HepG2 (cell line): ENCODE results near the gene SMURF1. TPM values are rescaled to one million over a fixed set of nuclear protein-coding genes. Genes with fewer than 3 reads are reported as not detected.

Experiments
- AGO2 ChIP-seq: fragments of 200-400 bp; formaldehyde crosslinking; optimal IDR thresholded peaks from 2 replicates; pipeline ENCODE3; 2017; ENCODE audit warnings: mild to moderate bottlenecking, low read depth, low read length, moderate library complexity
- CCDC6 ChIP-seq: sonication (generic); formaldehyde crosslinking; IDR thresholded peaks from 2 replicates; pipeline ENCODE4 v1.8.1; 2022; ENCODE audit warnings: mild to moderate bottlenecking, missing genetic modification reagents, moderate library complexity
- ELF3 ChIP-seq: IDR thresholded peaks from 2 replicates; pipeline ENCODE4 v1.6.1; 2016; ENCODE audit warnings: missing genetic modification reagents, missing compliant biosample characterization
- ESRRA ChIP-seq: sonication (generic); formaldehyde crosslinking; IDR thresholded peaks from 2 replicates; pipeline ENCODE4 v1.5.1; 2020; ENCODE audit warnings: mild to moderate bottlenecking, low read depth, missing genetic modification reagents
- GZF1 ChIP-seq: sonication (generic); formaldehyde crosslinking; IDR thresholded peaks from 2 replicates; pipeline ENCODE4 v1.5.1; 2020; ENCODE audit warnings: mild to moderate bottlenecking, missing genetic modification reagents
- JARID2 ChIP-seq: sonication (generic); formaldehyde crosslinking; IDR thresholded peaks from 2 replicates; pipeline ENCODE4 v1.8.1; 2023; ENCODE audit warnings: missing genetic modification reagents, inconsistent platforms; ENCODE audit not compliant: insufficient replicate concordance
- MAF1 ChIP-seq: sonication (generic); formaldehyde crosslinking; IDR thresholded peaks from 2 replicates; pipeline ENCODE4 v1.5.0; 2020; ENCODE audit warnings: missing genetic modification reagents, borderline replicate concordance
- NFKBIZ ChIP-seq: IDR thresholded peaks from 2 replicates; pipeline ENCODE4 v1.6.1; 2018; ENCODE audit warnings: missing genetic modification reagents, missing compliant biosample characterization
- PHF8 ChIP-seq: sonication (generic); formaldehyde crosslinking; IDR thresholded peaks from 2 replicates; pipeline ENCODE4 v1.5.0; 2020; ENCODE audit warnings: missing genetic modification reagents
- RELA ChIP-seq: sonication (generic); formaldehyde crosslinking; IDR thresholded peaks from 2 replicates; pipeline ENCODE4 v1.4.0; 2020; ENCODE audit warnings: missing genetic modification reagents
- RORA ChIP-seq: sonication (generic); formaldehyde crosslinking; IDR thresholded peaks from 2 replicates; pipeline ENCODE4 v1.5.0; 2020; ENCODE audit warnings: mild to moderate bottlenecking, missing genetic modification reagents, moderate library complexity
- ZNF446 ChIP-seq: sonication (generic); formaldehyde crosslinking; IDR thresholded peaks from 2 replicates; pipeline ENCODE4 v1.5.0; 2020; ENCODE audit warnings: mild to moderate bottlenecking, missing genetic modification reagents
- ZNF530 ChIP-seq: sonication (generic); formaldehyde crosslinking; IDR thresholded peaks from 2 replicates; pipeline ENCODE4 v1.5.0; 2020; ENCODE audit warnings: low read depth, mild to moderate bottlenecking, missing genetic modification reagents
- ZNF543 ChIP-seq: sonication (generic); formaldehyde crosslinking; IDR thresholded peaks from 2 replicates; pipeline ENCODE4 v1.4.0; 2020; ENCODE audit warnings: mild to moderate bottlenecking, missing genetic modification reagents
- polyA plus RNA-seq, 8 experiments: library from polyadenylated mRNA; depleted of rRNA in 3 of 8; stranded (reverse) in 7 of 8; unstranded in 1 of 8; fragments of >200 nt; fragmentation: Illumina TruSeq in 4 of 8; extraction: Trizol in 4 of 8; gene quantifications; 2 replicates each; pipeline versions ENCODE4 v1.2.1 to v1.2.3, GENCODE V29; 2011 to 2016; ENCODE audit warnings: low read depth in 4 of 8, missing spikeins in 1 of 8, mixed read lengths in 1 of 8; ENCODE audit not compliant: insufficient read depth in 1 of 8
- total RNA-seq, 5 experiments: library from RNA; depleted of rRNA; stranded (reverse); fragments of >200 nt; fragmentation: Illumina TruSeq; extraction: Trizol; gene quantifications; 2 replicates each; pipeline ENCODE4 v1.2.3, GENCODE V29; 2016; ENCODE audit warnings: low read depth in 1 of 5
- TF ChIP-seq, protein P1 (sequence below): IDR thresholded peaks from 2 replicates; pipeline ENCODE4 v1.6.1; 2016; ENCODE audit warnings: mild to moderate bottlenecking
- TF ChIP-seq, protein P2 (sequence below): sonication (generic); formaldehyde crosslinking; IDR thresholded peaks from 2 replicates; pipeline ENCODE4 v1.4.0; 2020; ENCODE audit warnings: missing genetic modification reagents
- TF ChIP-seq, protein P3 (sequence below): sonication (generic); formaldehyde crosslinking; IDR thresholded peaks from 2 replicates; pipeline ENCODE4 v1.4.0; 2020; ENCODE audit warnings: missing genetic modification reagents
- TF ChIP-seq, protein P4 (sequence below): sonication (generic); formaldehyde crosslinking; IDR thresholded peaks from 2 replicates; pipeline ENCODE4 v1.8.0; 2022; ENCODE audit warnings: missing genetic modification reagents, mild to moderate bottlenecking, moderate library complexity, borderline replicate concordance

The SMURF1 gene
- total and polyA plus RNA-seq, 2 of the 13 experiments (the other 11 are each of a cell fraction or from before 2014, with no cell fraction given) = 8.3 to 11.1 TPM

DNA sequence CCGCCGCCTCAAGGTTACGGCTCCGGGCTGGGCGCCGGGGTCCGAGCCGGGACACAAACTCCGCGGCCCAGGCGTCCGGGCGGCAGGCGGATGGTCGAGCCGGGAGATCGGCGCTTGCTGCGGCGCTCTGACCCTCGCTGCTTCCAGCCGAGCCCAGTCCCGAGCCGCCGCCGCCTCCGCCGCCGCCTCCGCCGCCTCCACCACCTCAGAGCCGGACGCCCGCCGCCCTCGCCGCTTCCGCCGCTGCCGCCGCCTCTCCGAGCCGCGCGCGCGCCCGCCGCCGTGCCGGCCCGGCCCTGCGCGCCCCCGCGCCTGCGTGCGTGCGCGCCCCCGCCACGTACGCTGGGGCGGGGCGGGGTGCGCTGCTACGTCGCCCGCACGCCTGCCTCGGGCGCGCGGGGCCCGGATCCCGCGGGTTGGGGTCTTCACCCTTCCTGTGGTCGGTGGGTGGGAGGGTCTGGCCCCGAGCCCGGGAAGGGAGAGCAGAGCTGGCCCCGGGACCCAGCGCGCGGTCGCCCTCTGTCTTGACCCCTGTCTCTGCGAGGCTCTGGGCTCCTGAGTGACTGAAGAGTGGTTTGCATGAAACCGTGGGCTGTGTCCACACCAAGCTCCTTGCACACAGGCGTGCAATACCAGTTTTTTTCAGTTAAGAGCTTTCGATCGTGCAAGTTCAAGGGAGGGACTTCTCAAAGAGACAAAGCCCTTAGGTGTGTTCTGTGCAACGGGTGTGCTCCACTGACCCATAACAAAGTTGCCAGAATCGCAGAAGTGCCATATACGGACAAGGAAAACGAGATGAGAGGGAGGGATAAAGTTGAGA, at the start of gene SMURF1 (continued):
- TF ChIP-seq, protein P1, sequence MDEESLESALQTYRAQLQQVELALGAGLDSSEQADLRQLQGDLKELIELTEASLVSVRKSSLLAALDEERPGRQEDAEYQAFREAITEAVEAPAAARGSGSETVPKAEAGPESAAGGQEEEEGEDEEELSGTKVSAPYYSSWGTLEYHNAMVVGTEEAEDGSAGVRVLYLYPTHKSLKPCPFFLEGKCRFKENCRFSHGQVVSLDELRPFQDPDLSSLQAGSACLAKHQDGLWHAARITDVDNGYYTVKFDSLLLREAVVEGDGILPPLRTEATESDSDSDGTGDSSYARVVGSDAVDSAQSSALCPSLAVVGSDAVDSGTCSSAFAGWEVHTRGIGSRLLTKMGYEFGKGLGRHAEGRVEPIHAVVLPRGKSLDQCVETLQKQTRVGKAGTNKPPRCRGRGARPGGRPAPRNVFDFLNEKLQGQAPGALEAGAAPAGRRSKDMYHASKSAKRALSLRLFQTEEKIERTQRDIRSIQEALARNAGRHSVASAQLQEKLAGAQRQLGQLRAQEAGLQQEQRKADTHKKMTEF (CRISPR knock-in tag) = peak; percentile 47; the same call in 1 of the 2 replicates
- TF ChIP-seq RORA (no peak), ZNF446 (CRISPR knock-in tag) (no peak), JARID2 (CRISPR knock-in tag) (no peak), NFKBIZ (CRISPR knock-in tag) (no peak), PHF8 (peak; percentile 80), GZF1 (CRISPR knock-in tag) (no peak), ZNF530 (no peak), CCDC6 (CRISPR knock-in tag) (peak; percentile 73; the same call in 1 of the 2 replicates), ESRRA (CRISPR knock-in tag) (no peak), AGO2 (peak; percentile 34), ELF3 (0 out of 2 replicates have a peak, but pooled peaks have one; percentile 28), RELA (CRISPR knock-in tag) (no peak), MAF1 (CRISPR knock-in tag) (peak; percentile 50; the same call in 1 of the 2 replicates), ZNF543 (CRISPR knock-in tag) (no peak)
- TF ChIP-seq, protein P2, sequence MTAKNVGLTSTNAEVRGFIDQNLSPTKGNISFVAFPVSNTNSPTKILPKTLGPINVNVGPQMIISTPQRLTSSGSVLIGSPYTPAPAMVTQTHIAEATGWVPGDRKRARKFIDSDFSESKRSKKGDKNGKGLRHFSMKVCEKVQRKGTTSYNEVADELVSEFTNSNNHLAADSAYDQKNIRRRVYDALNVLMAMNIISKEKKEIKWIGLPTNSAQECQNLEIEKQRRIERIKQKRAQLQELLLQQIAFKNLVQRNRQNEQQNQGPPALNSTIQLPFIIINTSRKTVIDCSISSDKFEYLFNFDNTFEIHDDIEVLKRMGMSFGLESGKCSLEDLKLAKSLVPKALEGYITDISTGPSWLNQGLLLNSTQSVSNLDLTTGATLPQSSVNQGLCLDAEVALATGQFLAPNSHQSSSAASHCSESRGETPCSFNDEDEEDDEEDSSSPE = peak; percentile 53
- TF ChIP-seq, protein P3, sequence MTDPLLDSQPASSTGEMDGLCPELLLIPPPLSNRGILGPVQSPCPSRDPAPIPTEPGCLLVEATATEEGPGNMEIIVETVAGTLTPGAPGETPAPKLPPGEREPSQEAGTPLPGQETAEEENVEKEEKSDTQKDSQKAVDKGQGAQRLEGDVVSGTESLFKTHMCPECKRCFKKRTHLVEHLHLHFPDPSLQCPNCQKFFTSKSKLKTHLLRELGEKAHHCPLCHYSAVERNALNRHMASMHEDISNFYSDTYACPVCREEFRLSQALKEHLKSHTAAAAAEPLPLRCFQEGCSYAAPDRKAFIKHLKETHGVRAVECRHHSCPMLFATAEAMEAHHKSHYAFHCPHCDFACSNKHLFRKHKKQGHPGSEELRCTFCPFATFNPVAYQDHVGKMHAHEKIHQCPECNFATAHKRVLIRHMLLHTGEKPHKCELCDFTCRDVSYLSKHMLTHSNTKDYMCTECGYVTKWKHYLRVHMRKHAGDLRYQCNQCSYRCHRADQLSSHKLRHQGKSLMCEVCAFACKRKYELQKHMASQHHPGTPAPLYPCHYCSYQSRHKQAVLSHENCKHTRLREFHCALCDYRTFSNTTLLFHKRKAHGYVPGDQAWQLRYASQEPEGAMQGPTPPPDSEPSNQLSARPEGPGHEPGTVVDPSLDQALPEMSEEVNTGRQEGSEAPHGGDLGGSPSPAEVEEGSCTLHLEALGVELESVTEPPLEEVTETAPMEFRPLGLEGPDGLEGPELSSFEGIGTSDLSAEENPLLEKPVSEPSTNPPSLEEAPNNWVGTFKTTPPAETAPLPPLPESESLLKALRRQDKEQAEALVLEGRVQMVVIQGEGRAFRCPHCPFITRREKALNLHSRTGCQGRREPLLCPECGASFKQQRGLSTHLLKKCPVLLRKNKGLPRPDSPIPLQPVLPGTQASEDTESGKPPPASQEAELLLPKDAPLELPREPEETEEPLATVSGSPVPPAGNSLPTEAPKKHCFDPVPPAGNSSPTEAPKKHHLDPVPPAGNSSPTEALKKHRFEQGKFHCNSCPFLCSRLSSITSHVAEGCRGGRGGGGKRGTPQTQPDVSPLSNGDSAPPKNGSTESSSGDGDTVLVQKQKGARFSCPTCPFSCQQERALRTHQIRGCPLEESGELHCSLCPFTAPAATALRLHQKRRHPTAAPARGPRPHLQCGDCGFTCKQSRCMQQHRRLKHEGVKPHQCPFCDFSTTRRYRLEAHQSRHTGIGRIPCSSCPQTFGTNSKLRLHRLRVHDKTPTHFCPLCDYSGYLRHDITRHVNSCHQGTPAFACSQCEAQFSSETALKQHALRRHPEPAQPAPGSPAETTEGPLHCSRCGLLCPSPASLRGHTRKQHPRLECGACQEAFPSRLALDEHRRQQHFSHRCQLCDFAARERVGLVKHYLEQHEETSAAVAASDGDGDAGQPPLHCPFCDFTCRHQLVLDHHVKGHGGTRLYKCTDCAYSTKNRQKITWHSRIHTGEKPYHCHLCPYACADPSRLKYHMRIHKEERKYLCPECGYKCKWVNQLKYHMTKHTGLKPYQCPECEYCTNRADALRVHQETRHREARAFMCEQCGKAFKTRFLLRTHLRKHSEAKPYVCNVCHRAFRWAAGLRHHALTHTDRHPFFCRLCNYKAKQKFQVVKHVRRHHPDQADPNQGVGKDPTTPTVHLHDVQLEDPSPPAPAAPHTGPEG (CRISPR knock-in tag) = no peak
- TF ChIP-seq, protein P4, sequence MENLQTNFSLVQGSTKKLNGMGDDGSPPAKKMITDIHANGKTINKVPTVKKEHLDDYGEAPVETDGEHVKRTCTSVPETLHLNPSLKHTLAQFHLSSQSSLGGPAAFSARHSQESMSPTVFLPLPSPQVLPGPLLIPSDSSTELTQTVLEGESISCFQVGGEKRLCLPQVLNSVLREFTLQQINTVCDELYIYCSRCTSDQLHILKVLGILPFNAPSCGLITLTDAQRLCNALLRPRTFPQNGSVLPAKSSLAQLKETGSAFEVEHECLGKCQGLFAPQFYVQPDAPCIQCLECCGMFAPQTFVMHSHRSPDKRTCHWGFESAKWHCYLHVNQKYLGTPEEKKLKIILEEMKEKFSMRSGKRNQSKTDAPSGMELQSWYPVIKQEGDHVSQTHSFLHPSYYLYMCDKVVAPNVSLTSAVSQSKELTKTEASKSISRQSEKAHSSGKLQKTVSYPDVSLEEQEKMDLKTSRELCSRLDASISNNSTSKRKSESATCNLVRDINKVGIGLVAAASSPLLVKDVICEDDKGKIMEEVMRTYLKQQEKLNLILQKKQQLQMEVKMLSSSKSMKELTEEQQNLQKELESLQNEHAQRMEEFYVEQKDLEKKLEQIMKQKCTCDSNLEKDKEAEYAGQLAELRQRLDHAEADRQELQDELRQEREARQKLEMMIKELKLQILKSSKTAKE (CRISPR knock-in tag) = no peak
